IMR-90 (cell line): ENCODE data around the gene HSD3B1.

ENCODE experiments used
- BHLHE40 ChIP-seq: fragments of 150-350 bp; IDR thresholded peaks from 2 replicates; pipeline ENCODE4 v1.6.1; 2016; ENCODE audit warnings: mild to moderate bottlenecking, low read depth, low read length
- CEBPB ChIP-seq: IDR thresholded peaks from 2 replicates; pipeline ENCODE4 v1.6.1; 2012; ENCODE audit warnings: low read depth, low read length, improper control_type of control experiment
- CHD1 ChIP-seq: IDR thresholded peaks from 2 replicates; pipeline ENCODE4 v1.6.1; 2012; ENCODE audit warnings: low read depth, low read length, improper control_type of control experiment
- ELK1 ChIP-seq: fragments of 150-350 bp; IDR thresholded peaks from 2 replicates; pipeline ENCODE4 v1.6.1; 2016; ENCODE audit warnings: low read depth, mild to moderate bottlenecking, low read length, moderate library complexity, borderline replicate concordance
- MAFK ChIP-seq: IDR thresholded peaks from 2 replicates; pipeline ENCODE4 v1.6.1; 2012; ENCODE audit warnings: low read depth, low read length, improper control_type of control experiment
- NFE2L2 ChIP-seq: fragments of 150-350 bp; IDR thresholded peaks from 2 replicates; pipeline ENCODE4 v1.6.1; 2016; ENCODE audit warnings: low read depth, mild to moderate bottlenecking, low read length
- POLR2A ChIP-seq: IDR thresholded peaks from 2 replicates; pipeline ENCODE4 v1.6.1; 2012; ENCODE audit warnings: mild to moderate bottlenecking, low read depth, low read length
- RAD21 ChIP-seq: IDR thresholded peaks from 2 replicates; pipeline ENCODE4 v1.6.1; 2012; ENCODE audit warnings: low read length, improper control_type of control experiment
- RCOR1 ChIP-seq: IDR thresholded peaks from 2 replicates; pipeline ENCODE4 v1.6.1; 2012; ENCODE audit warnings: mild to moderate bottlenecking, low read length, improper control_type of control experiment; ENCODE audit not compliant: insufficient replicate concordance
- RFX5 ChIP-seq: IDR thresholded peaks from 2 replicates; pipeline ENCODE4 v1.8.0; 2012; ENCODE audit warnings: low read depth, mild to moderate bottlenecking, low read length, moderate library complexity
- SMC3 ChIP-seq: fragments of 150-350 bp; IDR thresholded peaks from 2 replicates; pipeline ENCODE4 v1.6.1; 2016; ENCODE audit warnings: low read depth, mild to moderate bottlenecking, antibody characterized with exemption, low read length, moderate library complexity
- USF2 ChIP-seq: fragments of 150-350 bp; IDR thresholded peaks from 2 replicates; pipeline ENCODE4 v1.6.1; 2017; ENCODE audit warnings: mild to moderate bottlenecking, antibody characterized with exemption, low read length, low read depth
- TF ChIP-seq, protein P1 (sequence below): conservative IDR thresholded peaks from 2 replicates; pipeline ENCODE4 v1.5.1; 2012; ENCODE audit warnings: mild to moderate bottlenecking, low read depth, low read length, improper control_type of control experiment

GRCh38 chr1:119466445-119466844, 40.6 kb upstream of the HSD3B1 start:
- no peak for TF ChIP-seq USF2
- TF ChIP-seq, protein P1, sequence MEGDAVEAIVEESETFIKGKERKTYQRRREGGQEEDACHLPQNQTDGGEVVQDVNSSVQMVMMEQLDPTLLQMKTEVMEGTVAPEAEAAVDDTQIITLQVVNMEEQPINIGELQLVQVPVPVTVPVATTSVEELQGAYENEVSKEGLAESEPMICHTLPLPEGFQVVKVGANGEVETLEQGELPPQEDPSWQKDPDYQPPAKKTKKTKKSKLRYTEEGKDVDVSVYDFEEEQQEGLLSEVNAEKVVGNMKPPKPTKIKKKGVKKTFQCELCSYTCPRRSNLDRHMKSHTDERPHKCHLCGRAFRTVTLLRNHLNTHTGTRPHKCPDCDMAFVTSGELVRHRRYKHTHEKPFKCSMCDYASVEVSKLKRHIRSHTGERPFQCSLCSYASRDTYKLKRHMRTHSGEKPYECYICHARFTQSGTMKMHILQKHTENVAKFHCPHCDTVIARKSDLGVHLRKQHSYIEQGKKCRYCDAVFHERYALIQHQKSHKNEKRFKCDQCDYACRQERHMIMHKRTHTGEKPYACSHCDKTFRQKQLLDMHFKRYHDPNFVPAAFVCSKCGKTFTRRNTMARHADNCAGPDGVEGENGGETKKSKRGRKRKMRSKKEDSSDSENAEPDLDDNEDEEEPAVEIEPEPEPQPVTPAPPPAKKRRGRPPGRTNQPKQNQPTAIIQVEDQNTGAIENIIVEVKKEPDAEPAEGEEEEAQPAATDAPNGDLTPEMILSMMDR: no peak
- TF ChIP-seq SMC3: no peak
- TF ChIP-seq POLR2A: no peak
- no peak for TF ChIP-seq MAFK
- no peak for TF ChIP-seq RFX5
- TF ChIP-seq RAD21: no peak
- TF ChIP-seq BHLHE40: no peak
- TF ChIP-seq CEBPB: no peak
- no peak for TF ChIP-seq ELK1
- TF ChIP-seq RCOR1: no peak
- no peak for TF ChIP-seq NFE2L2
- TF ChIP-seq CHD1: no peak
